Stimulated activated CD8-positive, alpha-beta memory T cell treated with anti-CD3 and anti-CD28 coated beads, Interleukin-15, amount 100 ng/mL, for 1 hour (primary cell): ENCODE results near the gene TIPARP.

Experiments
- DNase-seq: peaks from one replicate; pipeline ENCODE4 v3.0.0-alpha.2; 2020; ENCODE audit warnings: low read depth

TIPARP gene

GRCh38 chr3:156676768-156677479, 2.5 kb downstream of the TIPARP start:
- DNase-seq: no peak

GRCh38 chr3:156677536-156677935, 3.1 kb downstream of the TIPARP start:
- DNase-seq: no peak

- DNase-seq: no peak
Measured at GRCh38 chr3:156678197-156678596, 3.8 kb downstream of the TIPARP start.

- no peak for DNase-seq
Measured at GRCh38 chr3:156680243-156680914, 6.0 kb downstream of the TIPARP start.

GRCh38 chr3:156681002-156681401, 6.6 kb downstream of the TIPARP start:
- DNase-seq: no peak

- DNase-seq: no peak
Measured at GRCh38 chr3:156682501-156682900, 8.1 kb downstream of the TIPARP start.

- DNase-seq: no peak
Measured at GRCh38 chr3:156682963-156683362, 8.6 kb downstream of the TIPARP start.

GRCh38 chr3:156685198-156685597, 10.8 kb downstream of the TIPARP start:
- DNase-seq: no peak

- no peak for DNase-seq
Measured at GRCh38 chr3:156685752-156686151, 11.4 kb downstream of the TIPARP start.

- DNase-seq: no peak
Measured at GRCh38 chr3:156687023-156687422, 12.6 kb downstream of the TIPARP start.

- no peak for DNase-seq
Measured at GRCh38 chr3:156688632-156689452, 14.5 kb downstream of the TIPARP start.

GRCh38 chr3:156689608-156690007, 15.2 kb downstream of the TIPARP start:
- no peak for DNase-seq

- DNase-seq: no peak
Measured at GRCh38 chr3:156691920-156692319, 17.5 kb downstream of the TIPARP start.

- DNase-seq: no peak
Measured at GRCh38 chr3:156693166-156693565, 18.8 kb downstream of the TIPARP start.

GRCh38 chr3:156694536-156694935, 20.1 kb downstream of the TIPARP start:
- DNase-seq: no peak

GRCh38 chr3:156702367-156702766, 28.0 kb downstream of the TIPARP start:
- DNase-seq: no peak

GRCh38 chr3:156704370-156705036, 30.1 kb downstream of the TIPARP start:
- DNase-seq: no peak

GRCh38 chr3:156705761-156706616, 31.6 kb downstream of the TIPARP start:
- DNase-seq: no peak

GRCh38 chr3:156707588-156707987, 33.2 kb downstream of the TIPARP start:
- DNase-seq: no peak

GRCh38 chr3:156710429-156710828, 36.0 kb downstream of the TIPARP start:
- DNase-seq: no peak

- no peak for DNase-seq
Measured at GRCh38 chr3:156711113-156711512, 36.7 kb downstream of the TIPARP start.
